Left forelimb (tissue), 1 donor: Measurements from ENCODE around the gene MOCS1.
A peak's percentile ranks its signal among the peaks of the same experiment; 100 is the strongest.

Source experiments
- DNase-seq: peaks from one replicate; pipeline ENCODE4 v3.0.0-alpha.2; 2018; ENCODE audit warnings: low spot score

MOCS1 gene

DNA sequence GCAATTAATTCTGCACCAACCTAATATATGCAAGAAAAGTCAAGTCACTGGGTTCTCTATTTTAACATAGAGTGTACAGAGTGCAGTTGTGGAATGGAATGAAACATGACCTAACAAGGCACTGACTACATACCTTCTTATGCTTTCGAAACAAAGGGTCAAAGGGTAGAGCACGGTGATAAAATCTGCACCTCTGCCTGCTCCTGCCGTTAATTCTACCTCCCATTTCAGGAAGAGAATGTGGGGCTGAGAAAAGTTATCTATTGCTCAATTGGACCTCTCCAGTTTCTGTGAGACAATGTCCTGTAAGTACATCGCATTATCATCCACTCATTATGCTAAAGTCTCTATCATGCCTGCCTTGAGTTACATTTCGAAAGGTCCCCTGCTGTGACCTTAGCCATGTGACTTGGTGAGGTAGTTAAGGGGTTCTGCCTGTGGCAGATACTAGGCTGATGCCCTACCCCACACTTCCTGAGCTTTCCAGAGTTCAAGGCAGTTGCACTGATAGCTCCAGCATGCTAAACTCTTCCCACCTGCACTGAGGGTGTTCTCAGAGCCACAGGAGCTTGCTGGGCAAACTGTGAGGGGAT is 14.0 kb upstream of the MOCS1 start:
- no peak for DNase-seq

DNA sequence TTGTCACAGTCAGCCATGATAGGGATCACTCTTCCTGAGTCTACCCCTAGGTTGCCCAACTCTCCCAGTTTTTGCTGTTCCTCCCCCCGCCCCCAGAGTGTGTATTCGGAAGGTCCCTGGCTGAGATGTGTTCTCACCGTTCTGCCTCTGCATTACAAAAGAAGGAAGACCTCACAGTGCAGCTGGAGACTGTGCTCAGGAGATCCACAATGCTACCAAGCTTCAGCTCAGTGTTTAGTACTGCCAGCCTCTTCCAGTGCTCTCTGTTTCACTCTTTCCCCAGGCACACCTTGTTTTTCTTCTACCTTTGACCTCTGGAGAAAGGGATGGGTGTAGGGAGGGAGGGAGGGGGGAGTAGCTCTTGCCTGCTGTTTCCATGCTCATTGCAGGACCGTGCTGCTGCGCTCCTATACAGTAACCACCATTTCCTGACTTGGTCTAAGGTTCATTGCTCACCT is 13.4 kb upstream of the MOCS1 start:
- no peak for DNase-seq

DNA sequence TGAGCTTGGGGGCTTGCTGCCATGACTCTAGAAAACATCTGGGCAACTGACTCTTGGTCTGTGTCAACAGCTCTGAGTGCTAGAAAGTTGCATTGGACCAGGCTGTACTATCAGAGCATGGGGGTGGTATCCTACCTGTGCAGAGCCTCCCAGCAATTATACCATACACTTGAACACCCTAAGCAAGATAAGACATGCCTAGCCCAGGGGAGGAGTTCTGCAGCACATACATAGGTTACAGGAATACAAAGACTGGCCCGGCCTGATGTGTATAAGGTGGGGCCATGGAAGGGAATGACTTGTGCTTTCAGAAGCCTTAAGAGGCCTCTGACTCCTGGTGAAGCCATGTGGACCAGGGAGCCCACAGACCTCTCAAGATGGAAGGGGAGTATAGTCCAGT is 11.4 kb upstream of the MOCS1 start:
- no peak for DNase-seq

- no peak for DNase-seq
These were observed 8.8 kb upstream of the MOCS1 start for GRCh38 chr6:39942903-39943580.

GRCh38 chr6:39941820-39942219 is 7.6 kb upstream of the MOCS1 start:
- DNase-seq: no peak

- no peak for DNase-seq
These were observed 6.9 kb upstream of the MOCS1 start for GRCh38 chr6:39941138-39941537.

GRCh38 chr6:39938773-39939654 is 4.8 kb upstream of the MOCS1 start:
- DNase-seq: no peak

DNA sequence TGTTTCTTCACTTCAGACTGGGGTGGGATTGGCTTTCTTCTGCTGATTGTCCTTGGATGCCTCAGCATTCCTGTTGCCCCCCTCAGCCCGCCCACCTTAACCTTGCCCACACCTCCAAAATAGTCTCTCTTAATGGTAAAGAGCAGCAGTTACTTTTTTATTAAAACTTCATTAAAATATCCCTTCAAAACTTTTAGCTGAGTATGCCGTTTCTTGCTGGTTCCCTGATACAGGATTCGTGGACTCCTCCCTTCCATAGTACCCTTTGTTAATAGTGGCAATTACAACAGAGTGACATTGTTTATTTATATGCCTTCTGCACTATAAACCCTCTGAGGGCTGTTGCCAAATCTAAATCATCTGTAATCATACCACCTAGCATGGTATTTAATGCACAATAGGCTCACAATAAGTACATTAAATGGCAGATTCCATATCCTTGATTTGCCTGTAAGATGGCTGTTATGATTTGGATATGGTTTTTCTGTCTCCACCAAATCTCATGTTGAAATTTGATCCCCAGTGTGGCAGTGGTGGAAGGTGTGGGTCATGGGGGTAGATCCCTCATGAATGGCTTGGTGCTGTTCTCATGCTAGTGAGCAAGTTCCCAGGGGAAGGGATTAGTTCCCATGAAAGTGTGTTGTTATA is 3.5 kb upstream of the MOCS1 start:
- DNase-seq: no peak

- DNase-seq: no peak
These were observed 2.6 kb upstream of the MOCS1 start for GRCh38 chr6:39936857-39937256.

- DNase-seq: no peak
These were observed 979 bp upstream of the MOCS1 start for GRCh38 chr6:39935241-39935640.

- no peak for DNase-seq
These were observed 562 bp downstream of the MOCS1 start for GRCh38 chr6:39933669-39934130.

DNA sequence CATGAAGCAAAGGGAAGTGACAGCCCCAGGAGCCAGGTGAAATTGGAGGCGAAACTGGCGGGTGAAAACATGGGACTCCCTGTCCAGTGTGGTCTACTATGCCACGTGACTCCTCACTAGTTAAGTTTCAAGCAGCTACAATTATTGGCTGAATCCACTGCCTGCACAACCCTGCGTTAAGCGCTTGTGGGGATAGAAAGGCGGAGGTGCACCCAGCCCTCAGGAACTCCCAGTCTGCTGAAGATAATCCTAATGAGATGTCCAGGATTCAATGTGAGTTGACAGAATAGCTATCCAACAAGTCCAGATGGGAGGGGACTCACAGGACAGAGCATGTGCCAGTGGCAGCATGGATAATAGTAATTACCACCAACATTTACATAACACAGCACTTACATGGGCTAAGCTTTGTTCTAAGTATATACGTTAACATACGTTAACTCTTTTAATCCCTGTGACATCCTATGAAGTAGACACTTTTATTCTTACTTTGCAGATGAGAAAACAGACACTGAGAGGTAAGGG is 1.8 kb downstream of the MOCS1 start:
- no peak for DNase-seq

DNA sequence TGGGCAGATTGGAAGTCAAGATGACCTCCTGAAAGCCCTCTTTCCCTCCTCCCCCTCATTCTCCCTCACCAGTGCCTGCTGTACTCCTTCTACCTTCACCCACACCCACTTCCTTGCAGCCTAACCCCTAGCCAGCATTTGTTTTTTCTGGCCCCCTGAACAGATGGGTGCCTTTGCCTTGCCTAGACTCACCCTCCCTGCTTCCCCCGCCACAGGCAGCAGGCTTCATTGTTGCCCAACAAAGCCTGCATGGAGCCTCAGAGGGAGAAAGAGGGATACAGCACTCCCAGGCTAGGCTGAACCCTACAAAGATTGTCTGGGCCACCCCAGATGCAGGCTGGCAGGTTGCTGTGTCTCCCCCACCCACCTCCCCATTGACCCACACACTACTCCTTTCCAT is 2.7 kb downstream of the MOCS1 start:
- DNase-seq: no peak

GRCh38 chr6:39930540-39930939 is 3.7 kb downstream of the MOCS1 start:
- DNase-seq: peak; percentile 36

- DNase-seq: no peak
These were observed 4.4 kb downstream of the MOCS1 start for GRCh38 chr6:39929733-39930461.

GRCh38 chr6:39929039-39929732 is 5.1 kb downstream of the MOCS1 start:
- DNase-seq: no peak

GRCh38 chr6:39927159-39927558 is 7.1 kb downstream of the MOCS1 start:
- no peak for DNase-seq

- DNase-seq: no peak
These were observed 7.6 kb downstream of the MOCS1 start for GRCh38 chr6:39926668-39927067.

- no peak for DNase-seq
These were observed 8.4 kb downstream of the MOCS1 start for GRCh38 chr6:39925931-39926290.

DNA sequence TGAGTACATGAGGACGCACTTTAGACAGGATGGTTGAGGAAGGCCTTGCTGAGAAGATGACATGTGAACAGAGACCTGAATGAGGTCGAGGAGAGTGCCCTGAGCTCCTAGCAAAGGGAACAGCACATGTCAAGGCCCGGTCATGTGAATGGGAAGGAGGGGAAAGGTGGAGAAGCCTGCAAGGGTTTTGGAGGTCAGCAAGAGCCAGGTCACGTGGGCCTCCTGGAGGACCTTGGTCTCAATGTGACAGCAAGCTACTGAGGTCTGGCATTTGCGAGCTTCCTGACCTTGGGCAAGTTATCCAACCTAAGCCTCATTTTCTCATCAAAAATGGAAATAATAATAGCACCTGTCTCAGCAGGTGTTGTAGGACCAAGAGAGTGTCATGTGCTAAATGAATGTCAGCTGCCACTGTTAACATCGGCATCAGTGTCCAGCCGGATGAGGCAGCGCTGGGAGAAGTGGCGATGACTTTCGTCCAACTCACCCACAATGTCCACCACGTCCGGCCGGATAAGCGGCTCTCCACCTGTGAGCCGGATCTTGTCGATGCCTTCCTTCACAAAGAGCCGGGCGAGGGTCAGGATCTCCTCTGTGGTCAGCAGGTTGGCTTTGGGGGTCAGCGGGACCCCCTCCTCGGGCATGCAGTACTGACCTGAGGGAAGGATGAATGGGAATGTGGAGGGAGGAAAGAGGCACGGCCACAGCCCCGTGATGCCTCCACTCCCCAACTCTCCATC is 8.9 kb downstream of the MOCS1 start:
- DNase-seq: no peak
